NCI-H82 treated with DMSO at 0.1 percent for 48 hours (cell line): ENCODE data around the gene HAAO.

Experiments used
- DNase-seq: peaks from one replicate; lab custom pipeline; 2025; ENCODE audit not compliant: unreplicated experiment; lab: John Stamatoyannopoulos, UW

Gene HAAO

GRCh38 chr2:42768706-42769256 lies 23.6 kb downstream of the HAAO start:
- DNase-seq, result no peak

- no peak for DNase-seq
Observed at GRCh38 chr2:42767899-42768705, 24.3 kb downstream of the HAAO start.

- DNase-seq, result no peak
Observed at GRCh38 chr2:42767080-42767898, 25.1 kb downstream of the HAAO start.

GRCh38 chr2:42765686-42766085 lies 26.7 kb downstream of the HAAO start:
- DNase-seq, result no peak

- no peak for DNase-seq
Observed at GRCh38 chr2:42764901-42765300, 27.5 kb downstream of the HAAO start.

GRCh38 chr2:42764096-42764495 lies 28.3 kb downstream of the HAAO start, which contains the start of gene OXER1:
OXER1 (minus strand) TSS chr2:42764135; CDS start chr2:42764062, 73 bp downstream.
- no peak for DNase-seq

GRCh38 chr2:42762823-42763804 lies 29.3 kb downstream of the HAAO start:
- DNase-seq, result no peak

- DNase-seq, result no peak
Observed at GRCh38 chr2:42762155-42762554, 30.2 kb downstream of the HAAO start.

- DNase-seq, result no peak
Observed at GRCh38 chr2:42761554-42761953, 30.8 kb downstream of the HAAO start.

- DNase-seq, result peak; percentile 92
Observed at GRCh38 chr2:42758751-42759150, 33.6 kb downstream of the HAAO start.

- no peak for DNase-seq
Observed at GRCh38 chr2:42757981-42758740, 34.2 kb downstream of the HAAO start.

GRCh38 chr2:42756966-42757513 lies 35.3 kb downstream of the HAAO start:
- no peak for DNase-seq

GRCh38 chr2:42756150-42756775 lies 36.1 kb downstream of the HAAO start:
- no peak for DNase-seq

- DNase-seq, result no peak
Observed at GRCh38 chr2:42755191-42755880, 37.0 kb downstream of the HAAO start.

- DNase-seq, result no peak
Observed at GRCh38 chr2:42754776-42755140, 37.6 kb downstream of the HAAO start.

GRCh38 chr2:42754021-42754775 lies 38.2 kb downstream of the HAAO start:
- no peak for DNase-seq

- DNase-seq, result no peak
Observed at GRCh38 chr2:42752816-42753813, 39.3 kb downstream of the HAAO start.
